HEK293T (cell line): Measurements from ENCODE around the gene CELF6.

Source experiments
- CTCF ChIA-PET: fragments of 350-600 bp; formaldehyde crosslinking; extraction: SDS; loops from one replicate; lab custom pipeline; 2021; ENCODE audit warnings: antibody characterized with exemption, inconsistent platforms; lab: Yijun Ruan, JAX
- POLR2A ChIA-PET: fragments of 350-600 bp; formaldehyde crosslinking; extraction: SDS; loops from one replicate; lab custom pipeline; 2020; ENCODE audit warnings: antibody characterized with exemption, inconsistent platforms; lab: Yijun Ruan, JAX
- DNase-seq: peaks from one replicate; pipeline ENCODE4 v3.0.0; 2012; ENCODE audit warnings: mixed read lengths; ENCODE audit errors: extremely low spot score
- ARNT ChIP-seq: fragments of 450-650 bp; IDR thresholded peaks from 2 replicates; pipeline ENCODE4 v1.6.1; 2017; ENCODE audit warnings: mild to moderate bottlenecking
- BHLHE40 ChIP-seq: fragments of 450-650 bp; IDR thresholded peaks from 2 replicates; pipeline ENCODE4 v1.6.1; 2016; ENCODE audit warnings: mild to moderate bottlenecking, moderate library complexity, borderline replicate concordance
- CTBP1 ChIP-seq: fragments of 450-650 bp; IDR thresholded peaks from 2 replicates; pipeline ENCODE4 v1.6.1; 2016; ENCODE audit warnings: borderline replicate concordance
- ELF4 ChIP-seq: fragments of 450-650 bp; IDR thresholded peaks from 2 replicates; pipeline ENCODE4 v1.6.1; 2017; ENCODE audit warnings: antibody characterized with exemption
- FOXA1 ChIP-seq: fragments of 450-650 bp; IDR thresholded peaks from 2 replicates; pipeline ENCODE4 v1.6.1; 2016; ENCODE audit warnings: mild to moderate bottlenecking
- FOXK2 ChIP-seq: fragments of 450-650 bp; IDR thresholded peaks from 2 replicates; pipeline ENCODE4 v1.6.1; 2016; ENCODE audit warnings: mild to moderate bottlenecking
- FOXM1 ChIP-seq: fragments of 450-650 bp; IDR thresholded peaks from 2 replicates; pipeline ENCODE4 v1.6.1; 2017; ENCODE audit warnings: mild to moderate bottlenecking, borderline replicate concordance
- HDGF ChIP-seq: fragments of 450-650 bp; IDR thresholded peaks from 2 replicates; pipeline ENCODE4 v1.6.1; 2017; ENCODE audit warnings: antibody characterized with exemption, borderline replicate concordance
- L3MBTL2 ChIP-seq: fragments of 450-650 bp; conservative IDR thresholded peaks from 2 replicates; pipeline ENCODE4 v1.6.1; 2016; ENCODE audit warnings: mild to moderate bottlenecking
- LEF1 ChIP-seq: fragments of 450-650 bp; IDR thresholded peaks from 2 replicates; pipeline ENCODE4 v1.6.1; 2017; ENCODE audit warnings: mild to moderate bottlenecking, borderline replicate concordance
- NFRKB ChIP-seq: fragments of 450-650 bp; IDR thresholded peaks from 2 replicates; pipeline ENCODE4 v1.6.1; 2016; ENCODE audit warnings: mild to moderate bottlenecking, moderate library complexity
- PKNOX1 ChIP-seq: fragments of 450-650 bp; IDR thresholded peaks from 2 replicates; pipeline ENCODE4 v1.6.1; 2016
- SP1 ChIP-seq: fragments of 450-650 bp; IDR thresholded peaks from 2 replicates; pipeline ENCODE4 v1.6.1; 2017
- SUZ12 ChIP-seq: fragments of 450-650 bp; IDR thresholded peaks from 2 replicates; pipeline ENCODE4 v1.6.1; 2016; ENCODE audit warnings: mild to moderate bottlenecking
- TARDBP ChIP-seq: fragments of 450-650 bp; IDR thresholded peaks from 2 replicates; pipeline ENCODE4 v1.6.1; 2016
- ZNF384 ChIP-seq: fragments of 450-650 bp; IDR thresholded peaks from 2 replicates; pipeline ENCODE4 v1.6.1; 2016

Gene CELF6

DNA sequence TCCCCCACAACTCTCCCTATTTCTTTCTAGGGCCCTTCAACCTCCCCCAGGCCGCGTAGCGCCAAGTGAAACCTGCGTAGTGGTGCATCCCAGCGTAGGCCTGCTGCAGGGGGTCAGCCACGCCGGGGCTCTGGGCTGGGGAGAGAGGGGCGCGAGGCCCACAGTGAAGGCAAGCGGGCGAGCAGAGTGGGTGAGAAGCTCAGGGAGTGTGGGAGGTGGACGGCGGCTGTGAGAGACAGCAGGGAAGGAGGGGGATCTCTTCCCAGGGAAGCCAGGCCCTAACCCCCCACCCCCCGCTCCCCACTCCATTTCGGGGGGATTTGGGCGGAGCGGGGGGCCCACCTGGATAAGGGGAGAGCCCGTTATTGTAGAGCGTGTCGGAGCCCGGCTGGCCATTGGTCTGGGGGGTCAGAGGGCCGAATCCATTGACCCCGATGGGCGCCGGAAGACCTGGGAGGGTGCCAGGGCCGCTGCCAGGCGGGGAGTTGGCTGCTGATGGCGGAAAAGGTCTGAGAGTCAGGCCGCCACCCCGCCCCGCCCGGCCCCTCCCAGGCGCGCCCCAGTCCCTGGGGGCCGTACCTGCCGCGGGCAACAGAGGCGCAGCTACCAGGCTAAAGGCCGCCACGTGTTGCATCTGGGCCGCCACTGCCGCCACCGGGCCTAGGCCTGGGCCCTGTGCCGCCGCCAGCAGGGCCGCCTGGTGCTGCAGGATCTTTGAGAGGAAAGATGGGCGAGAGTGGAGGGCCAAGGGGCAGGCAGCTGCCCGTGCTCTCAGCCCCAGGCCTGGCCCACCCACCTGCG, 31.0 kb downstream of the CELF6 start:
- ChIA-PET POLR2A (interaction anchor here (0.7 kb wide), 1 partner anchor 58 kb away, joined by 3 read pairs; the partner anchor contains the start of gene PKM), CTCF (interaction anchor here (1.1 kb wide), 1 partner anchor 22 kb away, joined by 5 read pairs; no protein-coding TSS in a partner anchor)
- DNase-seq, result no peak
- TF ChIP-seq L3MBTL2, result no peak
- no peak for TF ChIP-seq SP1
- no peak for TF ChIP-seq LEF1
- no peak for TF ChIP-seq FOXA1

DNA sequence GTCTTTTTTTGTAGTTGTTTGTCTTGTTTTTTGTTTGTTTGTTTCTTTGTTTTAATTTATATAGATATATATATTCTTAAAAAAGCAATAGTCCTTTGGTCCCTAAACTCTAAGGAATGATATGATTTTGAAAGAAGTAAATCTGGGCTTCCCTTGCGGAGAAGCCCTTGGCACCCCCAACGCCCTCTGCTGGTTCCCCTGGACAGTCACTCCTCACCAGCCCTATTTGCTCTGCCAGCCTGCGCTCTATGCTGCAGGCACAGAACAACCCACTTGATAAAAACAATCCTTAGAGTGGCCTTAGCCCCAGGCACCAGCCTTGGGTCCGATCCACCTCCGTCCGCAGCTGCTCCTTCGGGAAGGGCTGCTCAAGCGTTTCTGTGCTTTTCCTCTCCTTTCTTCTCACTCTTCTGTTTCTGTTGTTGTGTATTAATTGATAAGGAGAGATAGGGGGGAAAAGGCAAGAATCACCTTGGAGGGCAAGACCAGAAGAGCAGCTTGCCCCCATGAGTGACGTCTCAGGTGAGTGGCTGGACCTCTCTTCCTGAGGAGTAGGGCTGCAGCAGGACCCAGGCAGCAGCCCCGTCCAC, 33.9 kb downstream of the CELF6 start:
- CTCF ChIA-PET, result interaction anchor here (0.9 to 1.1 kb wide), 2 partner anchors 13 to 86 kb away, joined by 4 to 5 read pairs; no protein-coding TSS in a partner anchor

DNA sequence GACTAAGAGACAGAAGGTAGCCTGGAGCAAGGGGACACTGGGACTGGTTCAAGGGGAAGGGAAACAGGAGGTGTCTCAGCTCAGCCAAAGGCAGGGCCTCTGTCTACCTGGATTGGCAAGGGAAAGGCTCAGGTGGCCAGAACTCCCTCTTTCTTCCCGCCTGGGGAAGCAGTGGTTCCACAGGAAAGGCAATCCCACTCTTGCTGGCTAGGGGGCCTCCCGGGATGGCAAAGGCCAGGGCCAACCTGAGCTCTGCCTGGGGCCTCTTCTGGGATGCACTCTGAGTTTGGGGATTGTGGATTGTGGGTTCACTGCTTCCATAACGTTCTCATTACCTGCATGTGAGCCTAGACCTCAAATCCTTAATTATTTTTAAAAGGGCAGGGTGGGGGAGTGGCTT, 34.6 kb downstream of the CELF6 start:
- peak; percentile 33 for DNase-seq
- ChIA-PET CTCF (no interaction called here), POLR2A (interaction anchor here (1.5 kb wide), 1 partner anchor 12 kb away, joined by 5 read pairs; no protein-coding TSS in a partner anchor)
- no peak for TF ChIP-seq SP1
- no peak for TF ChIP-seq PKNOX1
- no peak for TF ChIP-seq NFRKB
- TF ChIP-seq SUZ12, result no peak
- no peak for TF ChIP-seq TARDBP
- no peak for TF ChIP-seq LEF1
- no peak for TF ChIP-seq HDGF

More for the DNA sequence above, 33.9 kb downstream of the CELF6 start:
- DNase-seq, result peak; percentile 72
- POLR2A ChIA-PET, result interaction anchor here (1.5 kb wide), 1 partner anchor 13 kb away, joined by 5 read pairs; no protein-coding TSS in a partner anchor
- TF ChIP-seq TARDBP (no peak), HDGF (no peak), FOXA1 (no peak), L3MBTL2 (no peak), NFRKB (no peak), BHLHE40 (no peak), SP1 (no peak), LEF1 (no peak), CTBP1 (no peak), PKNOX1 (no peak), ELF4 (no peak)

GRCh38 chr15:72284781-72285180, 35.2 kb downstream of the CELF6 start:
- TF ChIP-seq ELF4, result no peak
- no peak for TF ChIP-seq FOXK2
- no peak for TF ChIP-seq PKNOX1
- no peak for DNase-seq
- ChIA-PET CTCF (interaction anchor here (0.7 kb wide), 1 partner anchor 229 kb away, joined by 3 read pairs; no protein-coding TSS in a partner anchor), POLR2A (no interaction called here)

GRCh38 chr15:72281713-72282112, 38.2 kb downstream of the CELF6 start:
- ChIA-PET POLR2A (no interaction called here), CTCF (interaction anchor here (0.7 kb wide), 1 partner anchor 8 kb away, joined by 3 read pairs; no protein-coding TSS in a partner anchor)
- no peak for TF ChIP-seq LEF1
- no peak for TF ChIP-seq FOXA1
- no peak for TF ChIP-seq FOXM1
- TF ChIP-seq L3MBTL2, result no peak
- no peak for TF ChIP-seq TARDBP
- no peak for TF ChIP-seq PKNOX1
- TF ChIP-seq ZNF384, result no peak
- no peak for TF ChIP-seq ARNT
- no peak for TF ChIP-seq CTBP1
- no peak for TF ChIP-seq SP1
- TF ChIP-seq BHLHE40, result no peak
- TF ChIP-seq HDGF, result no peak
- DNase-seq, result no peak

DNA sequence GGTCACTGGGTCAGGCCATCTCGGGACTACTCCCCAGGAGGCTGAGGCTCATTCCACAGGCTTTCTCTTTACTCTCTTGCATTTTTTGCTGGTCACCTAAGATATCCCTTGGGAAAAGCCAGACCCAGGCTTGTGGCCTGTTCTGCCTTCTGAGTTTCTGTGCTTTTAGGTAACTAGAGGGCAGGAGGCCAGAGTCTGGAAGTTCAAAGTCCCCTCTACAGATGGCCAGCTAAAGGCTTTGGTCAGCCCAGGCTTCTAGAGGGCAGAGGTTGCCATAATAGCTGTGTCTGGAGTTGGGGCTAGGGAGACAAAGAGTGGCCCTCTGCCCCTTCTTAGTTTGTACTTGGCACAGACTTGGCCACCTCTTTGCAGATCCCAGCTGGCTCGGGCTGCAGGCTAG, 39.2 kb downstream of the CELF6 start:
- DNase-seq, result no peak
- CTCF ChIA-PET, result interaction anchor here (0.6 kb wide), 2 partner anchors 82 to 128 kb away, joined by 3 to 10 read pairs; no protein-coding TSS in a partner anchor
- TF ChIP-seq TARDBP (no peak), ZNF384 (no peak), ELF4 (no peak), FOXK2 (no peak), BHLHE40 (no peak), FOXA1 (no peak), SP1 (no peak), FOXM1 (no peak), PKNOX1 (no peak), L3MBTL2 (no peak), LEF1 (no peak), ARNT (no peak), SUZ12 (no peak), CTBP1 (no peak), HDGF (no peak)
- POLR2A ChIA-PET, result no interaction called here
